A673 (cell line): ENCODE data around the gene ADK. TPM values are rescaled to one million over a fixed set of nuclear protein-coding genes. Genes with fewer than 3 reads are reported as not detected.

Source experiments
- BruUV-seq: library from RNA; stranded (reverse); fragments of 400-500 nt; replicated peaks from 2 replicates; lab custom pipeline; 2021; lab: Mats Ljungman, UMichigan
- CTCF ChIA-PET: fragments of 300-600 bp; sonication (Branson Sonifier 250); formaldehyde crosslinking; loops from one replicate; lab custom pipeline; 2022; ENCODE audit warnings: antibody characterized with exemption; lab: Charles Lee
- POLR2A ChIA-PET: fragments of 300-600 bp; sonication (Branson Sonifier 250); formaldehyde crosslinking; loops from one replicate; lab custom pipeline; 2022; ENCODE audit warnings: antibody characterized with exemption; ENCODE audit not compliant: low non-redundant PET; lab: Charles Lee
- DNase-seq: peaks from one replicate; pipeline ENCODE4 v3.0.0-alpha.2; 2015; ENCODE audit warnings: low spot score
- H3K27ac ChIP-seq: fragments of 200-600 bp; sonication (generic); 2 replicates; pipeline ENCODE4 v1.5.1; 2016; ENCODE audit warnings: mixed run types, low read depth, mild to moderate bottlenecking, mixed read lengths, antibody characterized with exemption, low read length; ENCODE audit not compliant: poor library complexity, severe bottlenecking
- H3K27me3 ChIP-seq: fragments of 200-600 bp; sonication (generic); replicated peaks from 2 replicates; pipeline ENCODE4 v1.6.1; 2017; ENCODE audit warnings: mixed run types, low read depth, mild to moderate bottlenecking, mixed read lengths, antibody characterized with exemption, low read length; ENCODE audit not compliant: insufficient read depth, poor library complexity
- H3K36me3 ChIP-seq: fragments of 200-600 bp; sonication (generic); 2 replicates; pipeline ENCODE4 v1.6.1; 2016; ENCODE audit warnings: mixed run types, mild to moderate bottlenecking, mixed read lengths, antibody characterized with exemption, low read length; ENCODE audit not compliant: insufficient read depth, poor library complexity, severe bottlenecking
- H3K4me1 ChIP-seq: fragments of 200-600 bp; sonication (generic); 2 replicates; pipeline ENCODE4 v1.6.1; 2017; ENCODE audit warnings: mixed run types, mild to moderate bottlenecking, mixed read lengths, antibody characterized with exemption, low read length; ENCODE audit not compliant: insufficient read depth, poor library complexity, severe bottlenecking
- H3K4me3 ChIP-seq: fragments of 200-600 bp; sonication (generic); 2 replicates; pipeline ENCODE4 v1.5.1; 2016; ENCODE audit warnings: low read depth, mixed run types, mild to moderate bottlenecking, mixed read lengths, low read length; ENCODE audit not compliant: poor library complexity, severe bottlenecking
- H3K9me3 ChIP-seq: fragments of 200-600 bp; sonication (generic); 2 replicates; pipeline ENCODE4 v1.6.1; 2016; ENCODE audit warnings: mixed run types, low read depth, mild to moderate bottlenecking, mixed read lengths, antibody characterized with exemption, low read length; ENCODE audit not compliant: poor library complexity, severe bottlenecking
- EZH2 ChIP-seq: fragments of 200-600 bp; sonication (generic); IDR thresholded peaks from 2 replicates; pipeline ENCODE4 v1.6.1; 2017; ENCODE audit warnings: borderline replicate concordance, low read depth, mild to moderate bottlenecking, mixed read lengths, antibody characterized with exemption, low read length; ENCODE audit not compliant: poor library complexity, severe bottlenecking
- intact Hi-C: fragments of 100-400 bp; cut with micrococcal nuclease; formaldehyde crosslinking; loops from one replicate; pipeline ENCODE4 v1.10.0; 2022; ENCODE audit not compliant: unreplicated experiment
- total RNA-seq: library from RNA; stranded (reverse); gene quantifications from 2 replicates; pipeline ENCODE4 v1.2.3, GENCODE V29; 2021
- TF ChIP-seq, protein P1 (sequence below): fragments of 300-800, 200-600 bp; sonication (generic); conservative IDR thresholded peaks from 2 replicates; pipeline ENCODE4 v1.5.1; 2017; ENCODE audit warnings: low read depth, mild to moderate bottlenecking, antibody characterized with exemption, low read length, moderate library complexity, mixed read lengths

Gene ADK
- total RNA-seq, 1 experiment from 2014 or later: 49.0 TPM

DNA sequence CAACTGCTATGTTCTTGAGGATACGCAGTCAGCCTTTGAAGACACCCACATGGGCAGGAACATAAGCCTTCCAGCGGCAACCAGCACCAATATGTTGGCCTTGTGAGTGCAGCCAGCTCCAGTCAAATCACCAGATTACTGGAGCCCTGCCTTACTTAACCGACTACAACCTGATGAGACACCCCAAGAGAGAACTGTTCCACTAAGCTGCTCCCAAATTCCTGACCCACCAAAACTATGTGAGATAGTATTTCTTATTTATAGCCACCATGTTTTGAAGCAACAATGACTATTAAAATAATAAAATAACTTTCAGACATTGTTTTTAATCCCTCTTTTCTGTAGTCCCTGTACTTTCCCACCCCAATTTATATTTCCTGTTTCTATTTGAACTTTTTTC lies 179.6 kb downstream of the ADK start:
- DNase-seq: no peak
- CTCF ChIA-PET: no interaction called here
- TF ChIP-seq EZH2: no peak
- TF ChIP-seq, protein P1, sequence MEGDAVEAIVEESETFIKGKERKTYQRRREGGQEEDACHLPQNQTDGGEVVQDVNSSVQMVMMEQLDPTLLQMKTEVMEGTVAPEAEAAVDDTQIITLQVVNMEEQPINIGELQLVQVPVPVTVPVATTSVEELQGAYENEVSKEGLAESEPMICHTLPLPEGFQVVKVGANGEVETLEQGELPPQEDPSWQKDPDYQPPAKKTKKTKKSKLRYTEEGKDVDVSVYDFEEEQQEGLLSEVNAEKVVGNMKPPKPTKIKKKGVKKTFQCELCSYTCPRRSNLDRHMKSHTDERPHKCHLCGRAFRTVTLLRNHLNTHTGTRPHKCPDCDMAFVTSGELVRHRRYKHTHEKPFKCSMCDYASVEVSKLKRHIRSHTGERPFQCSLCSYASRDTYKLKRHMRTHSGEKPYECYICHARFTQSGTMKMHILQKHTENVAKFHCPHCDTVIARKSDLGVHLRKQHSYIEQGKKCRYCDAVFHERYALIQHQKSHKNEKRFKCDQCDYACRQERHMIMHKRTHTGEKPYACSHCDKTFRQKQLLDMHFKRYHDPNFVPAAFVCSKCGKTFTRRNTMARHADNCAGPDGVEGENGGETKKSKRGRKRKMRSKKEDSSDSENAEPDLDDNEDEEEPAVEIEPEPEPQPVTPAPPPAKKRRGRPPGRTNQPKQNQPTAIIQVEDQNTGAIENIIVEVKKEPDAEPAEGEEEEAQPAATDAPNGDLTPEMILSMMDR: no peak
- Histone ChIP-seq H3K4me1 (peaks cover 9% of the 10 kb centered on the region), H3K36me3 (no peaks in the 10 kb centered on the region), H3K27me3 (no peaks in the 10 kb centered on the region), H3K4me3 (no peak overlapping the region), H3K27ac (no peak overlapping the region), H3K9me3 (no peaks in the 10 kb centered on the region)
- POLR2A ChIA-PET: no interaction called here
- BruUV-seq: no TSS peak
- intact Hi-C loops: no loop called here

DNA sequence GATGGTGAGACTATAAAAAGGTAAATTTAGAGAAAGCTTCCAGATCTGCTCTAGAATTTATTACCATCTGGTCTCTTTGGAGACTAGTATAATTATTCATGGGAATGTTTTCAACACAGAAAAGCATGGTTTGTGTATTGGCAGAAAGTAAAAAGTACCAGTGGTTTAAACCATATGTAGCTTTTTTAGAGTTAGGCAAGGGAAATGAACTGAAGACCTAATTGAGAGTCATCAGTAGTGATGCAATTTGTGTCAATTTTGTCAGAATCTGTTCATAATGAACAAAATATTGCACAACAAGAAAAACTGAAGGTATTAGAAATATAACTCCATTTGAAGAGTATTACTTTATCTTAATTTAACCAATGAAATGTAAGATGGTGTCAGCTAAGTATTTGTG lies 181.4 kb downstream of the ADK start:
- intact Hi-C loops: no loop called here
- no peaks in the 10 kb centered on the region for H3K36me3 ChIP-seq
- POLR2A ChIA-PET: no interaction called here
- DNase-seq: no peak
- no peak overlapping the region for H3K27ac ChIP-seq
- CTCF ChIA-PET: no interaction called here
- no peak overlapping the region for H3K4me3 ChIP-seq
- peaks cover 9% of the 10 kb centered on the region for H3K4me1 ChIP-seq
- TF ChIP-seq, protein P1: no peak
- no peak for TF ChIP-seq EZH2
- no peaks in the 10 kb centered on the region for H3K27me3 ChIP-seq
- no peaks in the 10 kb centered on the region for H3K9me3 ChIP-seq
- no TSS peak for BruUV-seq

DNA sequence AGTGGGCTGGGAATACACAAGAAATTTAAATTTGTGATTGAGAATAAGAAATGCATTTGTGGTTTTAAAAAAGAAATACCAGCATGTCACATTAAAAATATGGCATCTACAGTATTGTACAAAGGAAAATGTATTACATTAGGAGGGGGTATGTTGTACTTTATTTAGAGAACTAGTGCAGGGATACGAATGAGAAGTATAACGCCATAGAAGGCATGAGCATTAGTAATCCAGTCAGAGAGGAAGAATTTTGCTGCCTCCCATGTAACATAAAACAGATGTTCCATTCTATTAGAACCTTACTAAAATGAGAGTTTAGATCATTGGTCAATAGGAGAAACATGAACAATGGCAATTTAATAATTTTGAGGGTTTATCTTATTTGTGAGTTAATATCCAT lies 182.2 kb downstream of the ADK start:
- Histone ChIP-seq H3K4me3 (no peak overlapping the region), H3K36me3 (no peaks in the 10 kb centered on the region), H3K9me3 (no peaks in the 10 kb centered on the region), H3K4me1 (peaks cover 9% of the 10 kb centered on the region), H3K27me3 (no peaks in the 10 kb centered on the region), H3K27ac (no peak overlapping the region)
- no TSS peak for BruUV-seq
- DNase-seq: no peak
- intact Hi-C loops: no loop called here
- ChIA-PET POLR2A (no interaction called here), CTCF (no interaction called here)
- TF ChIP-seq EZH2: no peak
- TF ChIP-seq, protein P1: no peak
